K562 (cell line): Measurements from ENCODE around the gene MYBPC3. TPM values are rescaled to one million over a fixed set of nuclear protein-coding genes. Genes with fewer than 3 reads are reported as not detected.

ENCODE experiments used
- microRNA-seq: library from miRNA; unstranded; fragments of <30 nt; microRNA quantifications from one replicate; pipeline ENCODE4, GENCODE V29; 2018; ENCODE audit warnings: borderline microRNAs expressed
- polyA plus RNA-seq, 8 experiments: library from polyadenylated mRNA; depleted of rRNA in 4 of 8; stranded (reverse) in 5 of 8; unstranded in 3 of 8; fragments of >200 nt; fragmentation: Nextera tagmentation in 2 of 8; fragmentation: Illumina TruSeq in 1 of 8; extraction: Ambion mirVana in 2 of 8; extraction: Trizol in 1 of 8; gene quantifications; 2 replicates each; pipeline versions ENCODE4 v1.2.1 to v1.2.3, GENCODE V29; 2011 to 2014; ENCODE audit warnings: inconsistent platforms in 1 of 8, missing spikeins in 1 of 8
- small RNA-seq: library from RNA; depleted of rRNA; stranded (forward); fragments of <200 nt; gene quantifications from one replicate; pipeline ENCODE3, GENCODE V24; 2014
- total RNA-seq, 7 experiments: library from RNA; depleted of rRNA in 6 of 7; stranded (reverse); fragments of >200 nt in 6 of 7; fragmentation: Illumina TruSeq in 2 of 7; extraction: Trizol in 2 of 7; gene quantifications; 2 replicates each; pipeline versions ENCODE4 v1.2.1 to v1.2.3, GENCODE V29; 2011 to 2021; ENCODE audit warnings: low replicate concordance in 1 of 7

Gene MYBPC3
- total and polyA plus RNA-seq, 9 of the 15 experiments (the other 6 are each of a cell fraction or from before 2014, with no cell fraction given): 0.01 TPM; not detected in 8

Small RNA genes within 50 kb of the gene (microRNA-seq; reads per million reads assigned to microRNA genes)
- not detected for gene MIR4487

Small RNA genes within 50 kb of the gene (small RNA-seq; reads per million reads assigned to genes)
- not detected for gene MIR4487

Other genes starting within 250 kb of the MYBPC3 start
Only the 7 nearest of the 16 such genes appear.
- gene ACP2, start 103.9 kb downstream of the MYBPC3 start, total RNA-seq (2014; rRNA removed): 14.3 and 16.2 TPM in 2 replicates
- gene ACP2, start 103.9 kb downstream of the MYBPC3 start, total RNA-seq (2014; rRNA removed; fragmentation: Illumina TruSeq; extraction: Trizol): 7.1 and 8.6 TPM in 2 replicates
- gene ACP2, start 103.9 kb downstream of the MYBPC3 start, total RNA-seq (2015; rRNA removed; fragmentation: Illumina TruSeq; extraction: Trizol): 11.6 and 12.1 TPM in 2 replicates
- 17.8 and 20.0 TPM in 2 replicates for gene ACP2, start 103.9 kb downstream of the MYBPC3 start, total RNA-seq (2021)
- 7.0 and 10.4 TPM in 2 replicates for gene ACP2, start 103.9 kb downstream of the MYBPC3 start, polyA plus RNA-seq (2011; rRNA removed)
- 14.0 and 19.1 TPM in 2 replicates for gene ACP2, start 103.9 kb downstream of the MYBPC3 start, polyA plus RNA-seq (2014; fragmentation: Illumina TruSeq; extraction: Trizol)
- gene ACP2, start 103.9 kb downstream of the MYBPC3 start, polyA plus RNA-seq (2014; fragmentation: Nextera tagmentation; extraction: Ambion mirVana): 1 to 10 TPM; 1.9 to 2.2 TPM
- gene ACP2, start 103.9 kb downstream of the MYBPC3 start, polyA plus RNA-seq (2014; rRNA removed): 12.4 and 14.4 TPM in 2 replicates
- 11.9 and 16.0 TPM in 2 replicates for gene NR1H3, start 94.7 kb downstream of the MYBPC3 start, total RNA-seq (2014; rRNA removed)
- gene NR1H3, start 94.7 kb downstream of the MYBPC3 start, total RNA-seq (2014; rRNA removed; fragmentation: Illumina TruSeq; extraction: Trizol): 6.6 and 8.2 TPM in 2 replicates
- gene NR1H3, start 94.7 kb downstream of the MYBPC3 start, total RNA-seq (2015; rRNA removed; fragmentation: Illumina TruSeq; extraction: Trizol): 7.8 and 11.1 TPM in 2 replicates
- 15.9 and 16.5 TPM in 2 replicates for gene NR1H3, start 94.7 kb downstream of the MYBPC3 start, total RNA-seq (2021)
- gene NR1H3, start 94.7 kb downstream of the MYBPC3 start, polyA plus RNA-seq (2011; rRNA removed): 26.0 and 31.9 TPM in 2 replicates
- gene NR1H3, start 94.7 kb downstream of the MYBPC3 start, polyA plus RNA-seq (2014; fragmentation: Illumina TruSeq; extraction: Trizol): 12.0 and 15.2 TPM in 2 replicates
- 10 to 100 TPM in 1 of 2 experiments, 1 to 10 TPM in 1; 9.8 to 10.4 TPM for gene NR1H3, start 94.7 kb downstream of the MYBPC3 start, polyA plus RNA-seq (2014; fragmentation: Nextera tagmentation; extraction: Ambion mirVana)
- 17.5 and 18.4 TPM in 2 replicates for gene NR1H3, start 94.7 kb downstream of the MYBPC3 start, polyA plus RNA-seq (2014; rRNA removed)
- gene MADD, start 82.6 kb downstream of the MYBPC3 start, total RNA-seq (2014; rRNA removed): 33.6 and 34.4 TPM in 2 replicates
- 22.2 and 22.6 TPM in 2 replicates for gene MADD, start 82.6 kb downstream of the MYBPC3 start, total RNA-seq (2014; rRNA removed; fragmentation: Illumina TruSeq; extraction: Trizol)
- gene MADD, start 82.6 kb downstream of the MYBPC3 start, total RNA-seq (2015; rRNA removed; fragmentation: Illumina TruSeq; extraction: Trizol): 28.7 and 34.3 TPM in 2 replicates
- gene MADD, start 82.6 kb downstream of the MYBPC3 start, total RNA-seq (2021): 53.6 and 57.6 TPM in 2 replicates
- gene MADD, start 82.6 kb downstream of the MYBPC3 start, polyA plus RNA-seq (2011; rRNA removed): 37.0 and 54.1 TPM in 2 replicates
- gene MADD, start 82.6 kb downstream of the MYBPC3 start, polyA plus RNA-seq (2014; fragmentation: Illumina TruSeq; extraction: Trizol): 41.6 and 41.9 TPM in 2 replicates
- gene MADD, start 82.6 kb downstream of the MYBPC3 start, polyA plus RNA-seq (2014; fragmentation: Nextera tagmentation; extraction: Ambion mirVana): 1 to 10 TPM in 1 of 2 experiments, under 1 TPM in 1; 0.68 to 3.2 TPM
- 43.4 and 47.6 TPM in 2 replicates for gene MADD, start 82.6 kb downstream of the MYBPC3 start, polyA plus RNA-seq (2014; rRNA removed)
- gene SPI1, start 25.8 kb upstream of the MYBPC3 start, total RNA-seq (2014; rRNA removed): 23.4 and 32.6 TPM in 2 replicates
- gene SPI1, start 25.8 kb upstream of the MYBPC3 start, total RNA-seq (2014; rRNA removed; fragmentation: Illumina TruSeq; extraction: Trizol): 2.8 and 3.2 TPM in 2 replicates
- 10.3 and 12.5 TPM in 2 replicates for gene SPI1, start 25.8 kb upstream of the MYBPC3 start, total RNA-seq (2015; rRNA removed; fragmentation: Illumina TruSeq; extraction: Trizol)
- gene SPI1, start 25.8 kb upstream of the MYBPC3 start, total RNA-seq (2021): 30.7 and 33.7 TPM in 2 replicates
- 8.6 and 28.6 TPM in 2 replicates for gene SPI1, start 25.8 kb upstream of the MYBPC3 start, polyA plus RNA-seq (2011; rRNA removed)
- 16.0 and 32.1 TPM in 2 replicates for gene SPI1, start 25.8 kb upstream of the MYBPC3 start, polyA plus RNA-seq (2014; fragmentation: Illumina TruSeq; extraction: Trizol)
- gene SPI1, start 25.8 kb upstream of the MYBPC3 start, polyA plus RNA-seq (2014; fragmentation: Nextera tagmentation; extraction: Ambion mirVana): under 1 TPM; 0.10 to 0.11 TPM
- 16.2 and 21.9 TPM in 2 replicates for gene SPI1, start 25.8 kb upstream of the MYBPC3 start, polyA plus RNA-seq (2014; rRNA removed)
- 9.5 and 14.0 TPM in 2 replicates for gene SLC39A13, start 55.9 kb upstream of the MYBPC3 start, total RNA-seq (2014; rRNA removed)
- 0.61 and 1.3 TPM in 2 replicates for gene SLC39A13, start 55.9 kb upstream of the MYBPC3 start, total RNA-seq (2014; rRNA removed; fragmentation: Illumina TruSeq; extraction: Trizol)
- gene SLC39A13, start 55.9 kb upstream of the MYBPC3 start, total RNA-seq (2015; rRNA removed; fragmentation: Illumina TruSeq; extraction: Trizol): 3.2 TPM in 2 replicates
- gene SLC39A13, start 55.9 kb upstream of the MYBPC3 start, total RNA-seq (2021): 10.9 TPM in 2 replicates
- gene SLC39A13, start 55.9 kb upstream of the MYBPC3 start, polyA plus RNA-seq (2011; rRNA removed): 6.7 and 10.2 TPM in 2 replicates
- gene SLC39A13, start 55.9 kb upstream of the MYBPC3 start, polyA plus RNA-seq (2014; fragmentation: Illumina TruSeq; extraction: Trizol): 2.8 and 7.3 TPM in 2 replicates
- gene SLC39A13, start 55.9 kb upstream of the MYBPC3 start, polyA plus RNA-seq (2014; fragmentation: Nextera tagmentation; extraction: Ambion mirVana): under 1 TPM; 0.17 to 0.24 TPM
- 14.4 and 15.9 TPM in 2 replicates for gene SLC39A13, start 55.9 kb upstream of the MYBPC3 start, polyA plus RNA-seq (2014; rRNA removed)
- gene PSMC3, start 73.7 kb upstream of the MYBPC3 start, total RNA-seq (2014; rRNA removed): 222 and 237 TPM in 2 replicates
- gene PSMC3, start 73.7 kb upstream of the MYBPC3 start, total RNA-seq (2014; rRNA removed; fragmentation: Illumina TruSeq; extraction: Trizol): 311 and 382 TPM in 2 replicates
- gene PSMC3, start 73.7 kb upstream of the MYBPC3 start, total RNA-seq (2015; rRNA removed; fragmentation: Illumina TruSeq; extraction: Trizol): 292 and 301 TPM in 2 replicates
- 189 and 211 TPM in 2 replicates for gene PSMC3, start 73.7 kb upstream of the MYBPC3 start, total RNA-seq (2021)
- 126 and 240 TPM in 2 replicates for gene PSMC3, start 73.7 kb upstream of the MYBPC3 start, polyA plus RNA-seq (2011; rRNA removed)
- gene PSMC3, start 73.7 kb upstream of the MYBPC3 start, polyA plus RNA-seq (2014; fragmentation: Illumina TruSeq; extraction: Trizol): 324 and 393 TPM in 2 replicates
- 10 to 100 TPM; 44.3 to 98.5 TPM for gene PSMC3, start 73.7 kb upstream of the MYBPC3 start, polyA plus RNA-seq (2014; fragmentation: Nextera tagmentation; extraction: Ambion mirVana)
- gene PSMC3, start 73.7 kb upstream of the MYBPC3 start, polyA plus RNA-seq (2014; rRNA removed): 262 and 265 TPM in 2 replicates
- not detected in 2 replicates for gene RAPSN, start 96.4 kb upstream of the MYBPC3 start, total RNA-seq (2014; rRNA removed)
- gene RAPSN, start 96.4 kb upstream of the MYBPC3 start, total RNA-seq (2014; rRNA removed; fragmentation: Illumina TruSeq; extraction: Trizol): not detected in 2 replicates
- 0.11 TPM in 1 of 2 replicates, not detected in the other for gene RAPSN, start 96.4 kb upstream of the MYBPC3 start, total RNA-seq (2015; rRNA removed; fragmentation: Illumina TruSeq; extraction: Trizol)
- 0.13 TPM in 1 of 2 replicates, not detected in the other for gene RAPSN, start 96.4 kb upstream of the MYBPC3 start, total RNA-seq (2021)
- 0.06 TPM in 1 of 2 replicates, not detected in the other for gene RAPSN, start 96.4 kb upstream of the MYBPC3 start, polyA plus RNA-seq (2011; rRNA removed)
- not detected in 2 replicates for gene RAPSN, start 96.4 kb upstream of the MYBPC3 start, polyA plus RNA-seq (2014; fragmentation: Illumina TruSeq; extraction: Trizol)
- gene RAPSN, start 96.4 kb upstream of the MYBPC3 start, polyA plus RNA-seq (2014; fragmentation: Nextera tagmentation; extraction: Ambion mirVana): not detected
- gene RAPSN, start 96.4 kb upstream of the MYBPC3 start, polyA plus RNA-seq (2014; rRNA removed): not detected in 2 replicates